ENCODE results near the gene KRTAP9-8. TPM values are rescaled to one million over a fixed set of nuclear protein-coding genes. Genes with fewer than 3 reads are reported as not detected.

The KRTAP9-8 gene
- not detected in 2 replicates for total RNA-seq

GRCh38 chr17:41237949-41238437, at the start of gene KRTAP9-8:
Gene KRTAP9-8 (plus strand): TSS chr17:41237999. CDS start chr17:41238052, 53 bp downstream.

GRCh38 chr17:41189837-41190318, 47.9 kb upstream of the KRTAP9-8 start, which contains the start of gene KRTAP9-1:
Gene KRTAP9-1 (plus strand): TSS chr17:41189887. CDS start chr17:41189887, 0 bp downstream.

GRCh38 chr17:41226598-41227095, 11.2 kb upstream of the KRTAP9-8 start, which contains the start of gene KRTAP9-2:
Gene KRTAP9-2 (plus strand): TSS chr17:41226648. CDS start chr17:41226655, 7 bp downstream.

GRCh38 chr17:41232399-41233105, 5.2 kb upstream of the KRTAP9-8 start, which contains the start of gene KRTAP9-3:
Gene KRTAP9-3 (plus strand): TSS chr17:41232449. CDS start chr17:41232502, 53 bp downstream.

GRCh38 chr17:41249637-41250240, 11.9 kb downstream of the KRTAP9-8 start, which contains the start of gene KRTAP9-4:
Gene KRTAP9-4 (plus strand): TSS chr17:41249687. CDS start chr17:41249721, 34 bp downstream.

GRCh38 chr17:41255381-41256290, 17.8 kb downstream of the KRTAP9-8 start, which contains the start of gene KRTAP9-9:
Gene KRTAP9-9 (plus strand): TSS chr17:41255384.

GRCh38 chr17:41265078-41265477, 27.3 kb downstream of the KRTAP9-8 start, which contains the start of gene KRTAP9-6:
Gene KRTAP9-6 (plus strand): TSS chr17:41265378. CDS start chr17:41265378, 0 bp downstream.

GRCh38 chr17:41275648-41276190, 37.9 kb downstream of the KRTAP9-8 start, which contains the start of gene KRTAP9-7:
Gene KRTAP9-7 (plus strand): TSS chr17:41275698. CDS start chr17:41275698, 0 bp downstream.

Other genes with a start within 250 kb of the KRTAP9-8 start
- gene KRTAP3-3, start 243.8 kb upstream of the KRTAP9-8 start, total RNA-seq: not detected in 2 replicates
- gene KRTAP3-2, start 238.1 kb upstream of the KRTAP9-8 start, total RNA-seq: not detected in 2 replicates
- gene KRTAP3-1, start 228.9 kb upstream of the KRTAP9-8 start, total RNA-seq: not detected in 2 replicates
- not detected in 2 replicates for gene KRTAP1-5, start 210.8 kb upstream of the KRTAP9-8 start, total RNA-seq
- gene KRTAP1-4, start 207.8 kb upstream of the KRTAP9-8 start, total RNA-seq: not detected in 2 replicates
- not detected in 2 replicates for gene KRTAP1-3, start 203.1 kb upstream of the KRTAP9-8 start, total RNA-seq
- gene KRTAP1-1, start 196.5 kb upstream of the KRTAP9-8 start, total RNA-seq: not detected in 2 replicates
- not detected in 2 replicates for gene KRTAP2-1, start 190.7 kb upstream of the KRTAP9-8 start, total RNA-seq
- not detected in 2 replicates for gene KRTAP2-2, start 182.8 kb upstream of the KRTAP9-8 start, total RNA-seq
- not detected in 2 replicates for gene KRTAP2-3, start 177.9 kb upstream of the KRTAP9-8 start, total RNA-seq
- not detected in 2 replicates for gene KRTAP2-4, start 172.1 kb upstream of the KRTAP9-8 start, total RNA-seq
- not detected in 2 replicates for gene KRTAP4-7, start 153.8 kb upstream of the KRTAP9-8 start, total RNA-seq
- gene KRTAP4-8, start 139.9 kb upstream of the KRTAP9-8 start, total RNA-seq: not detected in 2 replicates
- gene KRTAP4-16, start 135.8 kb upstream of the KRTAP9-8 start, total RNA-seq: not detected in 2 replicates
- gene KRTAP4-9, start 132.6 kb upstream of the KRTAP9-8 start, total RNA-seq: not detected in 2 replicates
- gene KRTAP4-11, start 119.6 kb upstream of the KRTAP9-8 start, total RNA-seq: not detected in 2 replicates
- gene KRTAP4-12, start 113.8 kb upstream of the KRTAP9-8 start, total RNA-seq: not detected in 2 replicates
- gene KRTAP4-6, start 97.5 kb upstream of the KRTAP9-8 start, total RNA-seq: not detected in 2 replicates
- not detected in 2 replicates for gene KRTAP4-5, start 88.2 kb upstream of the KRTAP9-8 start, total RNA-seq
- gene KRTAP4-4, start 77.3 kb upstream of the KRTAP9-8 start, total RNA-seq: not detected in 2 replicates
- gene KRTAP4-3, start 69.8 kb upstream of the KRTAP9-8 start, total RNA-seq: not detected in 2 replicates
- not detected in 2 replicates for gene KRTAP4-2, start 59.8 kb upstream of the KRTAP9-8 start, total RNA-seq
- not detected in 2 replicates for gene KRTAP4-1, start 53.1 kb upstream of the KRTAP9-8 start, total RNA-seq
- not detected in 2 replicates for gene KRTAP9-1, start 48.1 kb upstream of the KRTAP9-8 start, total RNA-seq
- gene KRTAP9-2, start 11.4 kb upstream of the KRTAP9-8 start, total RNA-seq: not detected in 2 replicates
- not detected in 2 replicates for gene KRTAP9-3, start 5.5 kb upstream of the KRTAP9-8 start, total RNA-seq
- gene KRTAP9-4, start 11.7 kb downstream of the KRTAP9-8 start, total RNA-seq: not detected in 2 replicates
- not detected in 2 replicates for gene KRTAP9-9, start 17.4 kb downstream of the KRTAP9-8 start, total RNA-seq
- gene KRTAP9-6, start 27.4 kb downstream of the KRTAP9-8 start, total RNA-seq: not detected in 2 replicates
- not detected in 2 replicates for gene KRTAP9-7, start 37.7 kb downstream of the KRTAP9-8 start, total RNA-seq
- not detected in 2 replicates for gene KRTAP29-1, start 64.9 kb downstream of the KRTAP9-8 start, total RNA-seq
- gene KRTAP16-1, start 71.3 kb downstream of the KRTAP9-8 start, total RNA-seq: not detected in 2 replicates
- gene KRTAP17-1, start 77.7 kb downstream of the KRTAP9-8 start, total RNA-seq: not detected in 2 replicates
- gene KRT33A, start 112.8 kb downstream of the KRTAP9-8 start, total RNA-seq: not detected in 2 replicates
- gene KRT33B, start 131.8 kb downstream of the KRTAP9-8 start, total RNA-seq: not detected in 2 replicates
- gene KRT34, start 144.3 kb downstream of the KRTAP9-8 start, total RNA-seq: not detected in 2 replicates
- not detected in 2 replicates for gene KRT31, start 159.6 kb downstream of the KRTAP9-8 start, total RNA-seq
- not detected in 2 replicates for gene KRT37, start 186.6 kb downstream of the KRTAP9-8 start, total RNA-seq
- gene KRT38, start 203.0 kb downstream of the KRTAP9-8 start, total RNA-seq: not detected in 2 replicates
- not detected in 2 replicates for gene KRT32, start 229.4 kb downstream of the KRTAP9-8 start, total RNA-seq
- not detected in 2 replicates for gene KRT35, start 243.2 kb downstream of the KRTAP9-8 start, total RNA-seq